HG02763 (cell line): ENCODE data around the gene PCDHGA7.
"Not testable (repeated sequence)": the region's sequence is repeated elsewhere in the genome, so short reads cannot be mapped to it uniquely, and the experiment has no call there.

Experiments used
- ATAC-seq: cut with Tn5 transposase; IDR thresholded peaks from one replicate; pipeline ENCODE4 v1.9.1; 2021; ENCODE audit warnings: mild to moderate bottlenecking, moderate library complexity; ENCODE audit not compliant: unreplicated experiment

PCDHGA7 gene

DNA sequence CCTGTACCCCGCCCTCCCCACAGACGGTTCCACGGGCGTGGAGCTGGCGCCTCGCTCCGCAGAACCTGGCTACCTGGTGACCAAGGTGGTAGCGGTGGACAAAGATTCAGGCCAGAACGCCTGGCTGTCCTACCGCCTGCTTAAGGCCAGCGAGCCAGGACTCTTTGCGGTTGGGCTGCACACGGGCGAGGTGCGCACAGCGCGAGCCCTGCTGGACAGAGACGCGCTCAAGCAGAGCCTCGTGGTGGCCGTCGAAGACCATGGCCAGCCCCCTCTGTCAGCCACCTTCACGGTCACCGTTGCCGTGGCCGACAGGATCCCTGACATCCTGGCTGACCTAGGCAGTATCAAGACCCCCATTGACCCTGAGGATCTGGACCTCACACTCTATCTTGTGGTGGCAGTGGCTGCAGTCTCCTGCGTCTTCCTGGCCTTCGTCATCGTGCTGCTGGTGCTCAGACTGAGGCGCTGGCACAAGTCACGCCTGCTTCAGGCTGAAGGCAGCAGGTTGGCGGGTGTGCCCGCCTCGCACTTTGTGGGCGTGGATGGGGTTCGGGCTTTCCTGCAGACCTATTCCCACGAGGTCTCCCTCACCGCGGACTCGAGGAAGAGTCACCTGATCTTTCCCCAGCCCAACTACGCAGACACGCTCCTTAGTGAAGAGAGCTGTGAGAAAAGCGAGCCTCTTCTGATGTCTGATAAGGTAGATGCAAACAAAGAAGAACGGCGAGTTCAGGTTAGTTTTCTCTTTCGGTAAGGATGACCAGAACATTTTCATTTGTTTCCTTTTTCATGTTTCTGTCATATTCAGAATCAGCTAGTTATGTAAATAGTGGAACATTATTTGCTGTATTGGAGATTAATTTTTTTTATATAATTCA is 16.3 kb upstream of the PCDHGA7 start:
- no peak for ATAC-seq

- ATAC-seq = peak; percentile 84
Observed at GRCh38 chr5:141369994-141370848, 12.3 kb upstream of the PCDHGA7 start, which contains the start of gene PCDHGB3. TSS of gene PCDHGB3 (plus strand) at chr5:141370242. CDS start at chr5:141370395, 153 bp downstream.

DNA sequence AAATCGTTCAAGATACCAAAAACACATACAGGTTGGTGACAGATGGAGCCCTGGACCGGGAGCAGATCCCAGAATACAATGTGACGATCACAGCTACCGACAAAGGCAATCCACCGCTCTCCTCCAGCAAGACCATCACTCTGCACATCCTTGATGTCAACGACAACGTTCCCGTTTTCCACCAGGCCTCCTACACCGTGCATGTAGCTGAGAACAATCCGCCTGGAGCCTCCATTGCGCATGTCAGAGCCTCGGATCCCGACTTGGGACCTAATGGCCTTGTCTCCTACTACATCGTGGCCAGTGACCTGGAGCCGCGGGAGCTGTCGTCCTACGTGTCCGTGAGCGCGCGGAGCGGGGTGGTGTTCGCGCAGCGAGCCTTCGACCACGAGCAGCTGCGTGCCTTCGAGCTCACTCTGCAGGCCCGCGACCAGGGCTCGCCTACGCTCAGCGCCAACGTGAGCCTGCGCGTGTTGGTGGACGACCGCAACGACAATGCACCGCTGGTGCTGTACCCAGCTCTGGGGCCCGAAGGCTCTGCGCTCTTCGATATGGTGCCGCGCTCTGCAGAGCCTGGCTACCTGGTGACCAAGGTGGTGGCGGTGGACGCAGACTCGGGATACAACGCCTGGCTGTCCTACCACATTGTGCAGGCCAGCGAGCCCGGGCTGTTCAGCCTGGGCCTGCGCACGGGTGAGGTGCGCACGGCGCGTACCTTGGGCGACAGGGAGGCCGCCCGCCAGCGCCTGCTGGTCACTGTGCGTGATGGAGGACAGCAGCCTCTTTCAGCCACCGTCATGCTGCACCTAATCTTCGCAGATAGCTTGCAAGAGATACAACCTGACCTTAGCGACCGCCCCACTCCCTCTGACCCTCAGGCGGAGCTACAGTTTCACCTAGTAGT is 10.7 kb upstream of the PCDHGA7 start:
- no peak for ATAC-seq

DNA sequence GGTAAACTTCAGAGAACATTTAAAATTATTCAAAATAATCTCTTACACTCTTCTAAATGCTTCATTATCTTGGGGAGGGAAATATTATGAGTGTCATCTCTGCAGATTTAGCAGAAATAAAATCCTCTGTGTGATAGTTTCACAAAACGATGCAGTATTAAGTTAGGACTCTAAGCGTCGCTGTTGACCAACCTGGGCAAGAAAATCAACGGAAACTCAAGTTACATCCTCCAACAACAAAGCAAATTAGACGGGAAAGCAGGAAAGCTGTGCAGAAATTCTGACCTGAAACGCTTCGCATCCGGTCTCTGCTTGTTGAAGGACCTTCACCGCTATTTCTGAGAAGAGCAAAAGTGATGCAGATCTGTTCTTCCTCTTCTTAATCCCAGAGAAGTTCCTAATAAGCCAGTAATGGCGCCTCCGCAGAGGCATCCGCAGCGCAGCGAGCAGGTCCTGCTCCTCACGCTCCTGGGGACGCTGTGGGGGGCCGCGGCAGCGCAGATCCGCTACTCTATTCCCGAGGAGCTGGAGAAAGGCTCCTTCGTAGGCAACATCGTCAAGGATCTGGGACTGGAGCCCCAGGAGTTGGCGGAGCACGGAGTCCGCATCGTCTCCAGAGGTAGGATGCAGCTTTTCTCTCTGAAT is 8.7 kb upstream of the PCDHGA7 start, which contains the start of gene PCDHGA6:
Gene PCDHGA6 (plus strand): TSS at position 219 of the 645 bp plus-strand sequence. CDS start 193 bp downstream, at position 412.
- ATAC-seq = no peak

GRCh38 chr5:141374627-141375026 is 7.9 kb upstream of the PCDHGA7 start:
- ATAC-seq = no peak

GRCh38 chr5:141375444-141376155 is 6.9 kb upstream of the PCDHGA7 start:
- ATAC-seq = not testable (repeated sequence)

GRCh38 chr5:141383345-141383744 is 803 bp downstream of the PCDHGA7 start:
- no peak for ATAC-seq

DNA sequence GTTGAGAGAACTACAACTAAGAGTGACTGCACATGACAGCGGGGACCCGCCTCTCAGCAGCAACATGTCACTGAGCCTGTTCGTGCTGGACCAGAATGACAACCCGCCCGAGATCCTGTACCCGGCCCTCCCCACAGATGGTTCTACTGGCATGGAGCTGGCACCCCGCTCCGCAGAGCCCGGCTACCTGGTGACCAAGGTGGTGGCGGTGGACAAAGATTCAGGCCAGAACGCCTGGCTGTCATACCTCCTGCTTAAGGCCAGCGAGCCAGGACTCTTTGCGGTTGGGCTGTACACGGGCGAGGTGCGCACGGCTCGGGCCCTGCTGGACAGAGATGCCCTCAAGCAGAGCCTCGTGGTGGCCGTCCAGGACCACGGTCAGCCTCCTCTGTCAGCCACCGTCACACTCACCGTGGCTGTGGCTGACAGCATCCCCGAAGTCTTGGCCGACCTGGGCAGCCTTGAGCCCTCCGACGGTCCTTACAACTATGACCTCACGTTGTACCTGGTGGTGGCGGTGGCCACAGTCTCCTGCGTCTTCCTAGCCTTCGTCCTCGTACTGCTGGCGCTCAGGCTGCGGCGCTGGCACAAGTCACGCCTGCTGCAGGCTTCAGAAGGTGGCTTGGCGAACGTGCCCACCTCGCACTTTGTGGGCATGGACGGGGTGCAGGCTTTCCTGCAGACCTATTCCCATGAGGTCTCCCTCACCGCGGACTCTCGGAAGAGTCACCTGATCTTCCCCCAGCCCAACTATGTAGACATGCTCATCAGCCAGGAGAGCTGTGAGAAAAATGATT is 2.1 kb downstream of the PCDHGA7 start:
- ATAC-seq = no peak

- ATAC-seq = peak; percentile 92
Observed at GRCh38 chr5:141387557-141388311, 5.2 kb downstream of the PCDHGA7 start, which contains the start of gene PCDHGB4. TSS of gene PCDHGB4 (plus strand) at chr5:141387698. CDS start at chr5:141387885, 187 bp downstream.

GRCh38 chr5:141388661-141389060 is 6.1 kb downstream of the PCDHGA7 start:
- ATAC-seq = no peak

GRCh38 chr5:141389153-141390042 is 6.9 kb downstream of the PCDHGA7 start:
- no peak for ATAC-seq

- ATAC-seq = no peak
Observed at GRCh38 chr5:141392429-141393198, 10.1 kb downstream of the PCDHGA7 start, which contains the start of gene PCDHGA8. TSS of gene PCDHGA8 (plus strand) at chr5:141392633. CDS start at chr5:141392814, 181 bp downstream.

GRCh38 chr5:141393267-141393666 is 10.7 kb downstream of the PCDHGA7 start:
- no peak for ATAC-seq

- not testable (repeated sequence) for ATAC-seq
Observed at GRCh38 chr5:141394401-141395187, 12.1 kb downstream of the PCDHGA7 start.
